Endothelial cell (in vitro differentiated cells): ENCODE results near the gene LRRC52. TPM values are rescaled to one million over a fixed set of nuclear protein-coding genes. Genes with fewer than 3 reads are reported as not detected.

ENCODE experiments used
- DNase-seq: peaks from one replicate; pipeline ENCODE4 v3.0.0; 2021; ENCODE audit warnings: low spot score
- H3K27ac Mint-ChIP-seq: one replicate; pipeline ENCODE4 v1.8.0; 2021; ENCODE audit warnings: mixed read lengths, inconsistent platforms; ENCODE audit not compliant: unreplicated experiment
- H3K27me3 Mint-ChIP-seq: one replicate; pipeline ENCODE4 v1.8.0; 2021; ENCODE audit warnings: mild to moderate bottlenecking, moderate library complexity, mixed read lengths, inconsistent platforms; ENCODE audit not compliant: unreplicated experiment
- H3K36me3 Mint-ChIP-seq: one replicate; pipeline ENCODE4 v1.8.0; 2021; ENCODE audit warnings: mild to moderate bottlenecking, low read depth, mixed read lengths, inconsistent platforms; ENCODE audit not compliant: unreplicated experiment
- H3K4me1 Mint-ChIP-seq: one replicate; pipeline ENCODE4 v1.8.0; 2021; ENCODE audit warnings: mild to moderate bottlenecking, mixed read lengths, inconsistent platforms; ENCODE audit not compliant: unreplicated experiment
- H3K4me3 Mint-ChIP-seq: one replicate; pipeline ENCODE4 v1.8.0; 2021; ENCODE audit warnings: mild to moderate bottlenecking, mixed read lengths, inconsistent platforms; ENCODE audit not compliant: unreplicated experiment
- H3K9me3 Mint-ChIP-seq: one replicate; pipeline ENCODE4 v1.8.0; 2021; ENCODE audit warnings: mixed read lengths, inconsistent platforms; ENCODE audit not compliant: unreplicated experiment
- CTCF ChIP-seq: fragments of 200-600 bp; sonication (generic); IDR thresholded peaks from one replicate; pipeline ENCODE4 v1.5.0; 2021; ENCODE audit warnings: antibody characterized with exemption; ENCODE audit not compliant: unreplicated experiment
- total RNA-seq: library from RNA; stranded (reverse); fragmentation: NEBNext Ultra II Directional; extraction: Animal tissue kit (Norgen Biotek cat#: 25700); gene quantifications from one replicate; pipeline ENCODE4 v1.2.1, GENCODE V29; 2021; ENCODE audit not compliant: unreplicated experiment

Gene LRRC52
- total RNA-seq, 1 donor from 2014 or later, result not detected

DNA sequence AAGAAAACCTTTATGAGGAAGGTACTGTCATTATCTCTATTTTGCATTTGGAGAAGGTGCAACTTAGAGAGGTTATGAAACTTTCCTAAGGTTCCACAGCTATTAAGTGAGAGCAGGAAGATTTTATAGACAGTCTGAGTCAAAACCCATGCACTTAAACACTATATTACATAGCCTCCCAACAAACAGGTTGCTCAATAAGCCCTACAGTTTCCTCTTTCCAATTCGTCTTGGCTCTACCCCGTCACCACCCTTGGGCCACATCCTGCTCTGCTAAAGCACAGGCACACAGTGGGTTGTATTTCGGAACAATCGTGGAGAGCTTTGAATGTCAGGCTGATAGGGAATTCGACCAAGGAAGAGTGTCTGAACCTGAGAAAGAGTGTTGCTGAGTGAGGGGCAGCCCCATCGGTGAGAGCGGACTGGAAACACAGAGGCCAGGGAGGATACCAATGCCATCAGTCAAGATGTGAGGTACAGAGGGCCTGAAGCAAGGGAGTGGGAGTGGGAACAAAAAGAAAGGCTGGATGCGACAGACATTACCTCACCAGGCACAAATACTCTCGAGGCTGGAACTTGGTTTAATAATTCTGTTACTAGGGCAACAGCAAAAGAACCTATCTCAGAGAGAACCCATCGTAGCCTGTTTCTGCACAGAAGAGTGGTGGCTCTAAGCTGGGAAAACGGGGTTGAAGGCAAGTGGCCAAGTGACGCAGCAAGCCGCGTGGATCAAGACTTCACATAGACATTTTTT is 6.3 kb upstream of the LRRC52 start:
- Mint-ChIP-seq H3K9me3 (no peaks in the 10 kb centered on the region), H3K36me3 (no peaks in the 10 kb centered on the region), H3K4me3 (no peak overlapping the region), H3K27me3 (no peaks in the 10 kb centered on the region), H3K27ac (no peak overlapping the region), H3K4me1 (peaks cover 4% of the 10 kb centered on the region)
- no peak for TF ChIP-seq CTCF
- DNase-seq, result no peak

GRCh38 chr1:165539306-165539705 is 4.5 kb upstream of the LRRC52 start:
- TF ChIP-seq CTCF, result no peak
- H3K27me3 Mint-ChIP-seq, result no peaks in the 10 kb centered on the region

GRCh38 chr1:165539908-165540307 is 3.9 kb upstream of the LRRC52 start:
- no peaks in the 10 kb centered on the region for H3K4me1 Mint-ChIP-seq
- no peak overlapping the region for H3K4me3 Mint-ChIP-seq
- no peak for DNase-seq
- no peaks in the 10 kb centered on the region for H3K27me3 Mint-ChIP-seq
- no peak for TF ChIP-seq CTCF
- H3K36me3 Mint-ChIP-seq, result no peaks in the 10 kb centered on the region
- H3K27ac Mint-ChIP-seq, result no peak overlapping the region
- no peaks in the 10 kb centered on the region for H3K9me3 Mint-ChIP-seq

More at GRCh38 chr1:165539306-165539705, 4.5 kb upstream of the LRRC52 start:
- Mint-ChIP-seq H3K4me3 (no peak overlapping the region), H3K4me1 (no peaks in the 10 kb centered on the region), H3K9me3 (no peaks in the 10 kb centered on the region), H3K36me3 (no peaks in the 10 kb centered on the region), H3K27ac (no peak overlapping the region)
- DNase-seq, result no peak

DNA sequence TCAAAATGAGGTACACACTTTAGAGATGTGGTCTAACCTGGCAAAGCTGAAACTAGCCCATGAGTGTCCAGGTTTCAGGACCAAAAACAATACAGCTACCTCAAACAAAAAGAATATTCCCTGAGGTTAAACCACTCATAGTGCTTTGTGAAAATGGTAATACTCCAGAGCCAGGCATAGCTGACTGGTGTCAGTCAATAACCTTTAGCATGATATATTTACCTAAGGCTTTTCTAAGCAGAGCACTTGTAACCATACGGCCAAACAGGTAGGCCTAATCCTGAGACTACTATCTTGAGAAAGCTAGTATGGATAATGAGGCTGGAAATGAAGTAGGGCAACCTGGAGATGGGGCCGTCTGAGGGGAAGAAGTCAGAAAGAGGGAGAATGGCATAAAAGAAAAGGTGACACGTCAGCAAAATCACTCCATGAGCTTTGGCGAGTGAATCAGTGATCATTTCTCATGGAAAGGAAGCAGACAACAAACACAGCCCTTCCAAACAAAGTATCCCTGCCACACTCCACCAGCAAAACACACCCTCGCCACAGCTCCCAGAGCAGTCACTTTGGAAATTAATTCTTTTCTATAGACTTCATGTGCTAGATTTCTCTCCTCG is 1.7 kb upstream of the LRRC52 start:
- Mint-ChIP-seq H3K9me3 (no peaks in the 10 kb centered on the region), H3K4me1 (no peaks in the 10 kb centered on the region), H3K4me3 (no peak overlapping the region), H3K36me3 (no peaks in the 10 kb centered on the region), H3K27me3 (no peaks in the 10 kb centered on the region), H3K27ac (no peak overlapping the region)
- no peak for TF ChIP-seq CTCF
- DNase-seq, result no peak

DNA sequence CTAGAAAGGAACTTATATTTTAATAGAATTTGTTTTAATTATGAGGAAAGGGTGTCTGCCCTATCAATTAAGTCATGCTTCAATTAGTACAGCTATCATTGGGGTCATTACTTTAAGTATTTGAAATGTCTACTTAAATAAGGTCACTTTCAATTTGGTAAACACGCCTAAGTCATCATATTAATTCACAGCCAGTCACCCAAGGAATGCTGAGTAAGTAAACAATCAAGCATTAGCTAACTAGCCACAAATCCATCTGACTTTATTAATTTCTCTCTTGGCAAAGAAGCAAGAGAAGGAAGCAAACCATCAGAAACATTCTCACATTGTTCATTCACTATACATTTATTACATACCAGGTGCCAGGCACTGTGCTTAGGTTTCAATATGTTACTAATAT is 1.2 kb upstream of the LRRC52 start:
- Mint-ChIP-seq H3K4me1 (no peaks in the 10 kb centered on the region), H3K36me3 (no peaks in the 10 kb centered on the region), H3K9me3 (no peaks in the 10 kb centered on the region), H3K27me3 (no peaks in the 10 kb centered on the region), H3K4me3 (no peak overlapping the region), H3K27ac (no peak overlapping the region)
- TF ChIP-seq CTCF, result no peak
- no peak for DNase-seq
